NCI-H2227 (cell line): ENCODE data around the gene CCL19.

Experiments used
- DNase-seq: peaks from one replicate; lab custom pipeline; 2025; ENCODE audit not compliant: unreplicated experiment; lab: John Stamatoyannopoulos, UW

CCL19 gene

DNA sequence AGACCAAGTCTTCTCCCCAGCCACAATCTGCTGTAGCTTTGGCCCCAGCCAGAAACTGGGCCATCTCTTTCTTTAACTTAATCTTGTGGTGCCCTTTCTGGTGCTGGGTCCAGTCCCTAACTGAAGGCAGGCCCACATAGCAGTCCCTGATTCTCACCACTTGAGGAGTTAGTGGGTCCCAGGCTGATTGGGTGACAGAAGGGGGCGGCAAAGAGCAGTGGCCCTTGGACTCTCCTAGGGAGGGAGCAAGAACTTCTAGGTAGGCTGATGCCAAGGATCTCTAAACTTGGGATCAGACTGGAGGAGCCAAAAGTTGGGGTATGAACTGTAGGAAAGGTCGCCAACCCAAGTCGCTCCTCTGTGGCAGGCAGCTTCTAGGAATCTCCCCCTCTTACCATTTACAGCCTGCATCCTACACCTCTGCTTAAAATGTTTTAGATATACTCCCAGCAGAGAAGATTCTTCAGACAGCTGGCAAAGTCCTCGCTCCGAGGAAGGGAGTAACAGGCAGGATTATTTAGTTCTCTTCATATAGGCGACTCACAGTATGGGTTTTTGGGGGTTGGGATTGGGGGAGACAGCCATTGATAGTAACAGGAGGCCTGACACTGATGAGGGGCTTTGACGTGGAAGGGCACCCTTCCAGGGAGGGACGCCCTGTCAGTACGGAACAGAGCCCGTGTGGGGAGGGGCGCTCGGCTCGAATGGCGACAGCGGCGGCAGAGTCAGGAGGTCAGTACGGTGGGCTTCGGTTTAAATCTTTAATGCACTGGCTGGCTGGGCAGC, 26.6 kb downstream of the CCL19 start:
- peak; percentile 57 for DNase-seq

- no peak for DNase-seq
These were observed 27.8 kb downstream of the CCL19 start for GRCh38 chr9:34663303-34663605.

- DNase-seq: no peak
These were observed 28.4 kb downstream of the CCL19 start, which contains the start of gene CCL27 for GRCh38 chr9:34662526-34663302. TSS of gene CCL27 (minus strand) at chr9:34662657. CDS start at chr9:34662633, 24 bp downstream.

DNA sequence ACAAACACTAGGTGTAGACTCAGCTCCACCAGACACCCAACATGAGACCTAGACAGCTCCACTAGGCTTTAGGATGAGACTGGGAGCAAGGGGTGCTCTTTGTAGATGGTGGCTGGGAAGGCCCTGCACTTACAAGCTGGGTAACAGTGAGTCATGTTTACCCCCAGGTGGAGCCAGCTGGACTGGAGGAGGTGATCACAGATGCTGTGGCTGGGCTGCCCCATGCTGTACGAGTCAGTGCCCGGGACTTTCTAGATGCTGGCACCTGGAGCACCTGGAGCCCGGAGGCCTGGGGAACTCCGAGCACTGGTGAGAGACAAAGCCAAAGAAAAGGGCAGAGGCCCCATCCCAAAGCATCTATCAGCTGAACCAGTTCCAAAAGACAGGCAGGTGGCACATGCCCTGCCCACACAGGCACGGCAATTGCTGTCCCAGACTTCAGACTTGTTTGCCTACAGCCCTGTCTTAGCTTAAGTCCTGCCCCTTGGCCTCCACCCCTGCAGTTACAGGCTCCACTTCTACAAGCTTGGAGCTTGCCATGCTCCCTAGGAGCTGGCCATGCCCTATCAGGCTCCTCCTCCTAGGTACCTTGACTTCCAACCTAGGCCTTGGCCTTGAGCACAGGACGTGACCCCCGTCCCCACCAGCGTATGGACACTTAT, 31.4 kb downstream of the CCL19 start:
- DNase-seq: no peak

GRCh38 chr9:34658461-34658860, 32.6 kb downstream of the CCL19 start:
- no peak for DNase-seq

DNA sequence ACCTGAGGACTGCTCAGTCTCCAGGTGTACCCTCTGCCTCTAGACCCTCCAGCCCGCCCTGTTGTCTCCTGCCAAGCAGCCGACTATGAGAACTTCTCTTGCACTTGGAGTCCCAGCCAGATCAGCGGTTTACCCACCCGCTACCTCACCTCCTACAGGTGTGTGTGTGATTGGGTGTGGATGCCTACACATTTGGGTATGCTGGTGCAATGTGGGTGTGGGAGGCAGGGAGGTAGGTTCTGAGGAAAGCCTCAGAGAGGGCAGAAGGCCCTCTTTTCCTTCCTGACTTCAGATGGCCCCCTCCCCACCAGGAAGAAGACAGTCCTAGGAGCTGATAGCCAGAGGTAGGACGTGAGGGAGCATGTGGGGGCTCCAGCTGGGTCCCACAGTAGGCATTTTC, 34.1 kb downstream of the CCL19 start:
- no peak for DNase-seq

DNA sequence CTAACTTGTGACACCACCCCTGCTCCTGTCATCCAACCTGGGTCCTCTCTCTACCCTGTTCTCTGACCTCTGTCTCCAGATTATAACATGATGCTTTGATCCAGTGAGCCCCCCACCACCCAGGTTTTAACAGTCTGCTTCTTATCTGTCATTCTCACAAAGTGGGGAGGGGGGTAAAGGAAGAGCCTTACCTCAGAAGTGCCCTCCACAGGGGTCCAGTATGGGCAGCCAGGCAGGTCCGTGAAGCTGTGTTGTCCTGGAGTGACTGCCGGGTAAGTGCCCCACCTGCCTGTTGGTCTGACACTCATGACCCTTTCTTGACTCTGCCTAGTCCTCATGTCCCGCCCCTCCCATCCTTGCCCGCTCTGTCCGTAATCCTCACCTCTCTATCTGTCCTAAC, 35.7 kb downstream of the CCL19 start:
- DNase-seq: no peak

GRCh38 chr9:34654323-34655051, 36.6 kb downstream of the CCL19 start:
- DNase-seq: peak; percentile 28

DNA sequence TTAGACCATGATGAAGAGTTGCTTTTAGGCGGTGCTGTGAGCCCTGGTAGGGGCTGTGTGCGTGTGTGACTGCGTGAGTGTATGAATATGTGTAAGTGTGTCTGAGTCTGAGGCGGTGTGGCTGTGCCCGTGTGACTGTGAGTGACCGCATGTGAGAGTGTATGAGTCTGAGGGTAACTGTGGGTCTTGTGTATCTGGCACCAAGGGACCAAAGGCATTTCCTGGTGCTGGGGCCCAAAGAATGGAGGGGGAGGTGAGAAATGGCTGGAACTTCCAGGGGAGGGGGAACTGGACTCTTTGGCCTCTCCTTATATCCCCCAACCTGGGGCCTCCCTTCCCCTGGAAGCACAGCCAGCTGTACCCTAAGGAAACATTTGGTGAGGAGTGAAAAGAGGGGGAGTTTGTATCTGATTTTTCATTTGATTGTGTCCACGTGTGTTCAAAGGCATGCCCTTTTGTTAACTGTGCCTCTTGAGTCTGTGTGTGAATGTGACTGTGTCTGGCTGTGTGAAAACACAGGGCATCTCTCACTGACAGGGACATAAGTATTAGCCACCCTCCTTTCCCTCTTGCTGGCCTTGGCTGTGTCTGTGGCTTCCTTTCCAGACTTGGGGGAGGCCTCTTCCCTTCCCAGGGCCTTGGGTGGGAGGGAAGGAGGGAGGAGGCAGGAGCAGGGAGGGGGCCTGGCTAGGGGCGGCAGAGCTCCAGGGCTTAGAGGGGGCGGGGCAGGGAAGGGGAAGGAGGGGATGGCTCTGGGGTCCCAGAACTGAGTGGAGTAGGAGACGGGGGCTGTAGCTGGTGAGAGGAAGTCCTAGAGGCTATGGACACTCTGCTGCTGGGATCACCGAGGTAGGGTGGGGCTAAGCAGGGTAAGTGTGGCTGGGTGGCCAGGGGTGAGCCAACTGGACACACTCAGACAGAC, 37.7 kb downstream of the CCL19 start:
- DNase-seq: peak; percentile 23

DNA sequence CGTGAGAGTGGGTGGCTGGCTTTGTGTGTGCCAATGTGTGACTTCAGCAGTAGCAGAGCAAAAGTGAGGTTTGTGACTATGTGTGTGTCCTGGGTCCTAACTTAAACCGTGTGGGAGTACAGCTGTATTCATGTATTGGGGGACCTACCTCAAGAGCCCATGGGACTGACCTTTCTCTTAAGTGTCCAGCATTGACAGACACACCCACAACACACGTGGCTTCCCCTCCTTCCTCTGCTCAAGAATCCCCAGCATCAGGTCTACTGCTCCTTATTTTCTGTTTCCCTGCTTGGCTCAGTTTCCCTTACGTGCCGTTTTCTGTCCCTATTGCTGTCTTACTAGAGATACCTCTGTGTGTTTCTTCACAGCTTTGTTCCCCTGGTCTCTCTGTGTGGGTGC, 38.5 kb downstream of the CCL19 start:
- DNase-seq: no peak

- peak; percentile 55 for DNase-seq
These were observed 39.0 kb downstream of the CCL19 start, which contains the start of gene IL11RA for GRCh38 chr9:34651876-34652601. TSS of gene IL11RA (plus strand) at chr9:34652185. CDS start at chr9:34655218, 3,033 bp downstream.

DNA sequence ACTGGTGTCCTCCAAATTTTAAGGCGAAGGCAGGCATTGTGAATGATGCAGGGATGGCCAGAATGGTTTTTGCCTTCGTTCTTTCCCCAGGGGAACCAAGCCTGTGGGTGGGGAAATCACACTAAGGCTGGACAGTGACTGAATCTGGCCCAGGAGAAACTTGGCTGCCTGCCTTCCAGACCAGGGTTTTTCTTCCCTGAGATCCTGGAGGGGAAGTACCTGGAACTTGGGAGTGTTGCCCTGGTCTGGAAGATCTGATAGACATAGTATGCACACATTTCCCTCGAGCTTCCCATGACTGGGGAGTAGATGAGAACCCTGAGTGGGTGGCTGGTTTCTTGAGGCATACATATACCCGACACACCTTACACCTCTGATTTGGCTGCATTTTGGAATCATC, 39.8 kb downstream of the CCL19 start:
- no peak for DNase-seq

DNA sequence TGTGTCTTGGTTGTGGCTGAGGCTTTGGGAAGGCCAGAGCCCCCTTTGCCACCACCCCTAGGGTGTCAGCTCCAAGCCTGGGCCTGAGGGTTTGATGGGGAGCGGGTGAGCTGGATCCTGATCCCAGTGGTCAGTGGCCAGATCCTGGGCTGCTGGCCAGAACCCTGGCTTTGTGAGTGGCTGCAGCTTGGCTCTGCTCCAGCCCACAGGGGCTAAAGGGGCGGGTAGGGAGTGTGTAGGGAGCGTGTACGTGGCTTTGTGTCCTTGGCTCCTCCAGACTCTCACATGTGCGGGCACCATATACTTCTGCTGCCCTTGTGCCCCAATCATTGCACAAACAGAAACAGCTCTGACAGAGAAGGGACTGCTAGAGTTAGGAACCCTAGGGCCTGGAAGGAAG, 40.3 kb downstream of the CCL19 start:
- no peak for DNase-seq

DNA sequence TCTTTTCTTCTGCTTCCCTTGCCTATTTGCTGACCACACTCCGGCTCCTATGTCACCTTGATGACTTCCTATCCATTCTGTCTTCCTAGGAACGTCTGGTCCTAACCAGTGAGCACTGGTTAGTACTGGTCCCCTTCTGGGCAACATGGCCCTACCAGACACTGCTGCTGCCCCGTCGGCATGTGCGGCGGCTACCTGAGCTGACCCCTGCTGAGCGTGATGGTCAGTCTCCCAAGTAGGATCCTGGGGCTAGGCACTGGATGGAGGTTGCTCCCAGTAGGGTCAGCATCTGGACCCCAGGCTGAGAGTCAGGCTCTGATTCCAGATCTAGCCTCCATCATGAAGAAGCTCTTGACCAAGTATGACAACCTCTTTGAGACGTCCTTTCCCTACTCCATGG, 42.4 kb downstream of the CCL19 start:
- no peak for DNase-seq

- DNase-seq: no peak
These were observed 43.4 kb downstream of the CCL19 start for GRCh38 chr9:34647651-34648050.

DNA sequence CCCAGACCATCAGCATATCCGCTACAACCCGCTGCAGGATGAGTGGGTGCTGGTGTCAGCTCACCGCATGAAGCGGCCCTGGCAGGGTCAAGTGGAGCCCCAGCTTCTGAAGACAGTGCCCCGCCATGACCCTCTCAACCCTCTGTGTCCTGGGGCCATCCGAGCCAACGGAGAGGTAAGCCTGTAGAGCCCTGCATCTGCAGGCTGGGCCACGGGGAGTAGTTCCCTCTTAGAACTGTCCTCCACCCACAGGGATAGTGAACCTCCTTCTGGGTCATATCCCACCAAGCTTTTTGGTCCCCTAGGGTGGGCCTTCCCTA, 44.0 kb downstream of the CCL19 start:
- DNase-seq: no peak

GRCh38 chr9:34646211-34647083, 44.6 kb downstream of the CCL19 start, which contains the start of gene GALT:
TSS of gene GALT (plus strand) at chr9:34646675. CDS start at chr9:34646705, 30 bp downstream.
- DNase-seq: peak; percentile 90

GRCh38 chr9:34644766-34645314, 46.2 kb downstream of the CCL19 start:
- no peak for DNase-seq
